NCI-H446 treated with DMSO at 0.1 percent for 48 hours (cell line): ENCODE data around the gene IL1RL1.

ENCODE experiments used
- DNase-seq: peaks from one replicate; lab custom pipeline; 2025; lab: John Stamatoyannopoulos, UW

IL1RL1 gene

DNA sequence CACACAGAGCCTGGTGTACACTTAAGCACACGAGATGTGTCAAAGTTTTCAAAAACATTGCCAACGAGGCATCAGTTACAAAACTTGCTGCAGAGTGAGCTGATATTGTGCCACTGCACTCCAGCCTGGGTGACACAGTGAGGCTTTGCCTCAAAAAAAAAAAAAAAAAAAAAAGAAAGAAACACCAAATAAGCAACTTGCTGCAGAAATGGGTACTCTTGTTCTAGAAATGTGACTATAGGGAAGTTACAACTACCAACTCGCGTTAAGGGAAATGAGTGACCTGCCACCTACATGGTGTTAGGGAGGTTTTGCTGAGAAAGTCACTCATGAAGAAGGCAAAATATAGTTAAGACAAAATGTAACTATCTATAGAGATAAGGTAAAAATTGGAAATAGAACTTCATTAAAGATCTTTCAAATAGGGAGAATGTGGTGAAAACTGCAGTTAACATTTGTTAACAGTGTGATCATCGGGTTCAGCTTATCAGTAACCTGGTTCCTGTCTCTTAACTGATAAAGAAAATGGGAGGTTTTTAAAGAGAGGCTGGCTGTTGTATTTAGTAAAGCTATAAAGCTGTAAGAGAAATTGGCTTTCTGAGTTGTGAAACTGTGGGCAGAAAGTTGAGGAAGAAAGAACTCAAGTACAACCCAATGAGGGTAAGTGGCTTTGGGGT is at the start of gene IL1RL1:
IL1RL1 (plus strand) TSS at position 600 of the 677 bp plus-strand sequence. CDS start 26,702 bp downstream, outside the sequence.
- no peak for DNase-seq

- no peak for DNase-seq
Observed at GRCh38 chr2:102262216-102263129, 48.9 kb upstream of the IL1RL1 start.

- no peak for DNase-seq
Observed at GRCh38 chr2:102264952-102265351, 46.4 kb upstream of the IL1RL1 start.

DNA sequence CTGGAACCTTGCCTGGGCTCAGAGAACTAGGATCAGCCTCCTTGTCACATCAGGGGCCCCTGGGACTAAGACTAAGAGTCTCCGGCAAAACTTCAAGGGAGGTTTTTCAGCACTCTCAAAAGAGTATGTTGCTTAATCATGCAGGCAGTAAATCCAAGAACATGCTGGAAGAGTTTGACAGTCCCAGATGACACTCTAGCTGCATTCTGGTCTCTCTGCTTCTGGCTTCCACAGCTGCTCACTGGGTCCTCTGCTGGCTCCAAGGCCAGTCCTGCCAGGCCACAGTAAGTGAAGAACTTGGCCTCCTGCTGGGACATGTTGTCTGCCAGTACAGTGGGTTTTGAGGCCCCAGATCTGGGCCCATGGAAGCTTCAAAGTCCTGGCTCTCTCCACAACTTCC is 45.2 kb upstream of the IL1RL1 start:
- DNase-seq = no peak

DNA sequence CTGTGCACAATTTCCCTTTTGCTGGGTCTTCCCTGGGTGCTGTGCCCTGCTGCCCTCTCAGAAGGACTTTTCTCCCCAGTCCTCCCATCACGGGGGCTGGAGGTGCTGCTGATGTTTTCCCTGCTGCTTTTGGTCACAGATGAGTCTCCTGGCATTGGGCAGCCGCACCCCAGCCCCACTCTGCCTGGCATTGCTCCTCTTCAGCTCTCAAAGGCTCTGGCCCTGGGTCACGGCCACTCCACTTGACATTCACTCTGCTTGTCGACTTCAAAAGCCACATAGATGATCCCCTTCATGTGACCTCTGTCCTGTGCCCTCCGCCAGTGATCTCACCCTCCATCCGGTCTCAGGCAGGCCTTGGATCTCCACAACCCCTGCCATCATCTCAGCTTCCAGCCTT is 43.6 kb upstream of the IL1RL1 start:
- DNase-seq = no peak

GRCh38 chr2:102268510-102269199 is 42.7 kb upstream of the IL1RL1 start:
- DNase-seq = no peak

- no peak for DNase-seq
Observed at GRCh38 chr2:102269200-102269524, 42.2 kb upstream of the IL1RL1 start.

DNA sequence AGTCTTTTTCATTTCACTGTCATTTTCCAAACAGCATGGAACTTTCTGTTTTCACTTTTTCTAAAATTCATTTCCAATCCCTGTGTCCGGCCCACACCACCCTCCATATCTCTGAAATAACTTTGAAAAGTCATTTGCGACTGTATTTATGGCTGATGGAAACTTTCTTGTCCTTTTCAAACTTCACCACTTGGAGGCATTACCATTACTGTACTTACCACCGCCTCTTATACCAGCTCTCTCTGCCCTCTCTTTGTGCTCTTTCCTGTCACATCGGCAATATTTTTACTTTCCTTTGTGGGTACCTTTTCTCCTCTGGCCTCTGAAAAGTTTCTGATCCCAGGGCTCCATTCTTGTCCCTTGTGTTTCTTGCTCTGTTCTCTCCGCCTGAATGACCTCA is 39.5 kb upstream of the IL1RL1 start:
- DNase-seq = no peak

DNA sequence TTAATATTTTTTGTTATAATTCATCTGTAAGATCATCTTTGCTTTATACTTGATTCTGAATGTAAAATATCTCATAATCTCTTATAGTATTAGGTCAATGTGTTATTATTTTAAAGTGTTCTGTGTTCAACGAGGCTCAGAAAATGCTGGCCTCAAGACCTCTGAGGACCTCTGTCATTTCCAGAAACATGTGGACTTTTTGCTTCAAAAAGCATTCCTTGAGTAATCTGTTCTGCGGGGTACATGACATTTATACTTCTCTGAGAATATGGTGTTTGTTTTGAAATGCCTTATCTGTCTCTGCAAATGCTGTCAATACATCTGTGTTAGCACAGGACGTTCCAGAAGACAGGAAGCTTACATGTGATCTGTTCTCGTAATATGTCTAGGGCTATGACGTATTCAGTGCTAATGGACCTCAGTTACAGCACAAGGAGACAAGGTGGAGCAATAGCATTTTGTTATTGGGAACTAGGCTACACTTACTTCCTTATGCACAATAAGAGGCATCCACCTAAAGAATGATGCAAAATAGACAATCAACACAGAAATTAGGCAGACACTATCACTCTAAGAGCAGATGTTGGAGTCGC is 37.6 kb upstream of the IL1RL1 start:
- no peak for DNase-seq

DNA sequence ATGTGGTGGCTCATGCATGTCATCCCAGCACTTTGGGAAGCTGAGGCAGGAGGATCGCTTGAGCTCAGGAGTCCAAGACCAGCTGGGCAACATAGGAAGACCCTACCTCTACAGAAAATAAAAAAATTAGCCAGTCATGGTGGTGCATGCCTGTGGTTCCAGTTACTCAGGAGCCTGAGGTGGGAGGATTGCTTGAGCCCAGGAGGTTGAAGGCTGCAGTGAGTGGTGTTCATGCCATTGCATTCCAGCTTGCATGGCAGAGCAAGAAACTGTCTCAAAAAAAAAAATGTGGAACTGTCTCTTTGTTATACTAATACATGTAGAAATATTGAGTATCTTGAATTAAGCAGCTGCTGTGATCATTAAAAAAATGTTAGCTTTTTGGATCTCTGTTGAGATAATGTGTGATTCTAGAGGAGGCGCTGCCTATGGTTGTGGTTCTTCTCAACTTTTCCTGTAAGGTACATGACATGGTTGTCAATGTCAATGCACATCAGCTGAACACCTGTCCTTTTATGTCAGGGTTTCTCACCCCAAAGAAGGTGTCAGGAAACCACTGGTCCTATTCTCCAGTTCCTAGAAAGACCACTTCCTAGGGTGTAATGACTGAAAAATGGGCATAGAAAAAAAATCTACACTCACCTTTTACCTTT is 34.7 kb upstream of the IL1RL1 start:
- no peak for DNase-seq

DNA sequence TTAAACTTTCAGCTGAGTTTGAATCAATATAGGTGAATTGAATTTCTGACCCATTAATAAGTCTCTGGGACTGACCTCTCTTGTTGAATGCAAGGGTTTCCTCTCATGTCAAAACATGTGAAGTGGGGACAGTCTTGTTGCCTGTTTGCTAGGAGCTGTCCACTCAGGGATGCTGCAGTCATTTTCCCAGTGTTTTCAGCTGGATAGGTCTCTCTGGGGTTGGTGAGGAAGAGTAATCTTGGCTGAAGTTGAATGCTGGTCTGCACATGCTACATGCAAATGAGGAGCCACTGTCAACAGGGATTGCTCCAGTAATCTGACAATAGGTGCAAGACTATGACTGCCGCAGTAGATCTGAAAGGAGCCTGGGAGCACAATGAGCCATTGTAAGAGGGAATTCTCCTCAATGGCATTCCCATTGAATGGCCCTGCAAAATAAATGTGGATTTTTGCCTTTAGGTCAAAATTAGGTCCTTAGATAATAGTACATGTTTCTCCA is 34.1 kb upstream of the IL1RL1 start:
- DNase-seq = no peak

DNA sequence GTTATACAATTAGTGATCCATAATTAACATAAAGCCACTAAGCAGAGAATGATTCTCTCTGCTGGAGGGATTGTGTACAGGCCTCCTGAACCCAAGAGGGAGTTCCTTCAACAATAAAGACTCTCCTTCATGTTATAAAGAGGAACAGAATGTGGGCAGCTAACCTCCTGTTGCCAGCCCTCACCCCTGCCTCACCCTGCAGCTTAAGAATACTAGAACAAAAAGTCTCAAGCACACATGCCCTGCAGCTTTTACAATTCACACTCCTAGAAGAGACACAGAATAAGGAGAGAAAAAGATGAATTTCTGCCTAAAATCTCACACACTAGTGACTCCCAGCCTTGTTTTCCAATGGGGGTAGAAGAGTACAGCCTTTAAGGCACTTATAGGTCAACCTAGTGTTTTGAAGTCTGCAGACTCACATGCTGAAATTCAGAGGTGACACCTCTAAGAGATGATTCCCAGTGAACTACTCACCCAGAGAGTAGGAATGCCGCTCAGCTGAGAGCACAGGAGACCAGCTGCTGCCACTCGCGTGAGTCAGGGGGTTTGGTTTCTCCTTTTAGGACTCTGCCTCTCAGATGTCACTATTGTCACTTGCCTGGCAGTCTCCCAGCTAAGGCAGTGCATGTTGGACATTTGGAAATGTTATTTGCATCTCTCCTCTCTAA is 32.5 kb upstream of the IL1RL1 start:
- no peak for DNase-seq

DNA sequence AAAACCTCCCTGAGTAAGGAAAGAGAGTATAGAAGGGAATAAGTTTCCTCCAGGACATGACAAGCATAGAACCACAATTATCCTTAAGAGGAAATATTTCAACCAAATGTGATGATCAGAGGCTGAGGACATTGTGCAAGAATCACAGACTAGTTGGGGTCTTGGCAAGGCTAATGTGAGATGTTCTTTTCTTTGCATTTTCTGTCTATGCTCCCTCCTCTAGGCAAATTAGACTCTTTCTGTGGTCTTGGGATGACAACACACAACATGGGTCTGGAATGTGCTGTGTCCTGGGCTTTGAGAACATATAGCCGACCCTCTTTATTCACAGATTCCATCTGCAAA is 32.0 kb upstream of the IL1RL1 start:
- DNase-seq = no peak

- no peak for DNase-seq
Observed at GRCh38 chr2:102282678-102283091, 28.7 kb upstream of the IL1RL1 start.

DNA sequence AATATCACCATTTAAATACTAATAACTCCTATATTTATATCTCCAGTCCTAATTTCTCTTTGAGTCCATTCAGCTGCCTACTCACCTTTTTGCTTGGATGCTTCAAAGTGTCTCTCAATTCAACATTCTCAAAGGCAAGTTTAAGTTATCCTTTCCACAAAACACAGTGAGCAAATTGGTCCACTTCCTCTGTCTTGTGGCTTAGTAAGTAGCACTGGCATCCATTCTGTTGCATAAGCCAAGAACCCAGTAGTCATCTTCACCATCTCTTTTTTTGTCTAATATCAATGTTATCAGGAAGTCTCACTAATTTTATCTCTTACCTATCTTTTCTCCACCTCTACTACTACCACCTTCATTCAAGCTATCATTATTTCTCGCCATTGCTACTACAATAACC is 27.4 kb upstream of the IL1RL1 start:
- DNase-seq = no peak

GRCh38 chr2:102284611-102285010 is 26.8 kb upstream of the IL1RL1 start:
- DNase-seq = no peak

- DNase-seq = no peak
Observed at GRCh38 chr2:102285368-102285767, 26.0 kb upstream of the IL1RL1 start.

- DNase-seq = no peak
Observed at GRCh38 chr2:102286041-102286440, 25.3 kb upstream of the IL1RL1 start.

DNA sequence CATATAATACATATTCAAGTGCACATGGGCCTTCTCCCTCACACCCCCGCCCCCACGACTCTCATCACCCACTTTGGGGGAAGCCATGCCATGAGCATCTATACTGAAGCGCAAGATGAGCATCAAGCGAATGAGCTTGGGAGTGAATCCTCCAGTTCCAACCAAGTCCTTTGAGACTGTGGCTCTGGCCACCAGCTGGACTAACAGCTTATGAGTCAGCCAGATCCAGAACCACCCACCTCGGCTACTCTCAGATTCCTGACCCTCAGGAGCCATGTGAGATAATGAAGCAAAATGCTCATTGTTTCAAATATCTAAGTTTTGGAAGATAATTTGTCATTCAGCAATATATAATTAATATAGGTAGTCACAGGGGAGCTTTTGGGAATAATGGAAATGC is 22.2 kb upstream of the IL1RL1 start:
- no peak for DNase-seq

DNA sequence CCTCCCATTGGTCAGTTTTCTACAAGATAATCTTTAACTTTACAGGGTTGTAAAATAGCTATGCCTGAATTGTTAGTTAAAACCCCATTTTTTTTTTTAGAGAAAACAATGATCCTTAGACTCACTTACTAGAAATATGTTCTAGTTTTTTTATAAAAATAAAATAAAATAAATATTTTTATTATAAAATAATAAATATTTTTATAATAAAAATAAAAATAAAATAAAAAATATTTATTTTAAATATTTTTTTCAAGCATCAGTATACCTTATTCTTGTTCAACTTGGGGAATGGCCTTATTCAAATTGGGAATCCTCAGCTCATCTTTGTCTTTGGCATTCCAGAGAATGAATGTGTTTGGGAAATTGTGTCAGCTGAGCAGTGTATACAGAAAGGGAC is 20.8 kb upstream of the IL1RL1 start:
- no peak for DNase-seq

DNA sequence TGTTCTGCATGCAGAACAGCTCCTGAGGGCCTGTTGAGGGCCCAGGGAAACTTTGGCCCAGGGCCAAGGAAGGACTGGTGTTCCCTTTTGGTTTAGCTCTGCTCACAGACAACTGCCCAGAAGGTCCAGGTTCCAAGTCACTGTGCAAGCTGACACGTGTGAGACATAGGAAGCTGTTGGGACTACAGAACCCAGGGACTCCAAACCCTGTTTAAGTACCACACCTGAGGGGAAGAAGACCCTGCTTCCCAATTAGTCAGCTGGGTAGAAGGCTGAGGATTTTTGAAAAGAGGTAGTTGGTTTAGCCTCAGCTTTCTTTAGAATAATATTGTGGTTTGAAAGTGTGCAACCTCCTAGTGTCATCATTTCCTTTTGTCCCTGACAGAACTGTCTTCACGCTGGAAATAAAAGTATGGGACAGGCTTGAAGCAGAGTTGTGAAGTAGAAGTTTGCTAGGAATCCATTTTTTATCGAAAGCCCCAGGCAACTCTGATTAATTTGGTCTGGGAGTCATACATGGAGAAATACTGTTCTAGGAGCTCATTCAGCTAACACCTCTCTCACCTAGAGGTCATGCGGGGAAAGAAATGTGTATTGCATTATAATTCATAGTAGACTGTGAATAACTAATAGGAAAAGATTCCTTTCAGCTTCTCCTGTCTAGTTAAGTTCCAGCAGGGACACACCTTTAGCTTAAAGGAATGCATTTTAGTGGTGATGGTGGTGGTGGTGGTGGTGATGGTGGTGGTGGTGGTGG is 19.9 kb upstream of the IL1RL1 start:
- no peak for DNase-seq
